NCI-H774 (cell line): ENCODE results near the gene OBI1.
"Not testable (repeated sequence)": the region's sequence is repeated elsewhere in the genome, so short reads cannot be mapped to it uniquely, and the experiment has no call there.

Experiments
- DNase-seq: peaks from one replicate; lab custom pipeline; 2025; lab: John Stamatoyannopoulos, UW

OBI1 gene

DNA sequence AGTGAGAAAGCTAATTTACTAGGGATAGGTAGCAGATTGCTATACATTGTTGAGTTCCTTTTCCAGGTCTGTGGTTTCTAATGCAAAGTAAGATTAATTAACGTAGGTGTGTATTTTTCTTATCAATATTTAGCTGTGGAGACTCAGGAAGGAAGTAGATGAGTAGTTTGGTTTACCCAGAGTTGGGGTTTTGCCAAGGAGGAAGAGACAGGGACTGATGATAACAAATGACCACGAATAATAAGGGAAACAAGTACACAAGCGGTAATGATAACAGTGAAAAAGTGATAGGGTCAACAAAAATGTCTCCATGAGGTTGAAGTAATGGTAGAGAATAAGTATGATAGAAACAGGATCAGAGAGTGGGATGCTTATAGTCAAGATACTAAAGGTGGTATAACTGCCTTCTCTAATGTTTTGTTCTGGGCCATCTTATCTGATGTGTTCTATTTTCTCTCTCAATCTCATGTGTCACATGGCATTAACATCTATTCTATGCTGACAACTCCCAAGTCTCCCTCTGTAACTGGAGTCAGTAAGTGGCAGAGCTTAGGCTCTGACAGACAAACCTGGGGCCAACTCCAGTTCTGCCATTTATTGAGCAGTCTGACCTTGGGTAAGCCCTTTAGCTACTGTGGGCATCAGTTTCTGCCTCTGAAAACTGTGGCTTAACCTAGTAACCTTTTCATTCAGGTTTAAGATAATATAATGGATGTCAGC is 8.8 kb downstream of the OBI1 start:
- DNase-seq = no peak

- not testable (repeated sequence) for DNase-seq
Measured at GRCh38 chr13:78647109-78647678, 11.8 kb downstream of the OBI1 start.

DNA sequence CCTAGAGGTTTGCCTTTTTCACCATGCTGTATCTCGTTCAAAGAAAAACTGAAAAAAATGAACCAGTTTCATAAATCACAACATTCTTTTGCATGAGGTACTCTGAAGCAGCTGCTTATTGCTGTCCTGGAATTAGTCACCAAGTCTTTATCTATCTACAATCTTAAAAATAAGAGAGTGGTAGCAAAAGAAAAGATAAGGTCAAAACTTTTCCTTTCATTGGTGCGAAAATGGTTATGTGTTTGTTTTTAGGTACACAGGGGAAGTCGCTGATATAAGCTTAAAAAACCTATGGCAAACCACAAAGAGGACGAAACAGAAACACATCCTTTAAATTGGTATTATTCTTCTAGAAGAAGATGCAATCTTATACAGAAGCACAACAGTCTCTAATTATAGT is 20.7 kb downstream of the OBI1 start:
- no peak for DNase-seq

DNA sequence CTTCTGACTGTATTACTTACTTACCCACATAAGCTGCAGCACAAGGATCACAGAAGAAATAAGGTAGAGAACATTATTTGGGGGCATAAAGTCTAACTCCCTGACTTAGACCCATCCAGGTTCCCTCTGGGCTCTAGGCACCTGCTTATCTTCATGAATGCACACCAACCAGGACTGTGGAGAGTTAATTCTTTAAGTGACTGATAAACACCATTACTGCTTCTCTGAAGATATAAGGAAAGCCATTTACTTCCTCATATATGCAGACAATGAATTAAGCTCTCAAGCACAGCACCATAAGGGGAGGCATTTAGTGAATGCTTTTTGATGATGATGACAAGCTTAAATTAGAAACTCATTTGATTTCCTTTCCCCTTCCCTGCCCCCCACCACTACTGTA is 22.5 kb downstream of the OBI1 start:
- DNase-seq = no peak

- no peak for DNase-seq
Measured at GRCh38 chr13:78632996-78633395, 26.0 kb downstream of the OBI1 start.

DNA sequence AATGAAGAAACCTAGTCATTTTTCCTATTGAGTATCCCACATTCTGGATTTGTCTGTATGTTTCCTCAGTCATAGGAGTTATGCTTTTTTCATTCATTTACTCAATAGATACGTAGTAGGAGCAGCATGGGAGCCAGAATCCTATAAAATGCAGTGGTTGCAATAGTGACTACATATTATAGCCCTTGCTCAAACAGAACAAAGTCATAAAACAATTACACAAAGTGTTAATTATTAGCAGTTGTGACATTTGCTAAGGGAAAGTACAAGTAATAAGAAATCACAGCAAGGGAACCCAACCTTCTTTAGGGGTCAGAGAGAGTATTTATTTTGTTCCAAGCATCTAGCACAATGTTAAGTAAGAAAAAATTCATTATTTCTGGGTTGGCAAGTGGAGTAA is 27.9 kb downstream of the OBI1 start:
- no peak for DNase-seq

GRCh38 chr13:78630511-78630910 is 28.4 kb downstream of the OBI1 start:
- no peak for DNase-seq

- DNase-seq = no peak
Measured at GRCh38 chr13:78625384-78625783, 33.6 kb downstream of the OBI1 start.

DNA sequence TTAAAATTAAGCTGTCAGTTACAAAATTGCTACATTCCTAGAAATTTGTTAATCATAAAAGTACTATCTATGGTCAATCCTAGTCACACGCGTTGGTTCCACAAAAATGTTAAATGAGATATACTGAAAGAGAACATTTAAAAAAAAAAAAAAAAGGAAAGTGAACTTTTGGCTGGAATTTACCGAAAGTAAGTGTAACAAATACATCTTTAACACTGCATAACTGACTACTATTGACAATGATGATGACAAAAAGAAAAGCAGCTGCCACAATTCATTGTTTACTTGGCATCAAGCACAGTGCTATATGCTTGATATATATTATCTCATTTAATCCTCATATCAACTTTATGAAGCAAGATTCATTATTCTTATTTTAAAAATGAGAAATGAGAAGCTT is 35.8 kb downstream of the OBI1 start:
- DNase-seq = no peak

DNA sequence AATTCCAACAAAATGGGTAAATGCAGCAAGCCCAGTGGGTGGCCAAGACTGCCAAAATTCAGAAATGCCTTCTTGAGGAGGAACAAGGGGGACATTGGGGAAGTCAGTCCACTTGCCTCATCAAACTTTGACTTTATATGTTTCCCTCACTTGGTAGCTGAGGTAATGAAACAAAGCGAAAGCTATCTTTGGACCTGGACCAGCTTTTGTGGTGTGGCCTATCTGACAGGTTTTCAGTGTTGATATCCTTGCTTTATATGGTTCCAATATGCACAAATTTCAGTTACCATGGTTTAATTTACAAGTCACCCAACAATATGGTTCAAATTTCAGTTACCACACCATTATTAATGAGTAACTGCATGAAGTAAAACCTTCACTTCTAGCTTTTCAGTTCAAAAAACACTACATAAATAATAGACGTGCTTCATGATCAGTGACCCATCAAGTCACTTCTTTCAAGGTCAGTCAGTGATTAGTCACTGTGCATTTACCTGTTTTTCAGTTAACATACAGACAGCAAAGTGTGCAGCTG is 38.0 kb downstream of the OBI1 start:
- DNase-seq = no peak

GRCh38 chr13:78618411-78618810 is 40.5 kb downstream of the OBI1 start:
- no peak for DNase-seq

- no peak for DNase-seq
Measured at GRCh38 chr13:78611040-78611439, 47.9 kb downstream of the OBI1 start.

DNA sequence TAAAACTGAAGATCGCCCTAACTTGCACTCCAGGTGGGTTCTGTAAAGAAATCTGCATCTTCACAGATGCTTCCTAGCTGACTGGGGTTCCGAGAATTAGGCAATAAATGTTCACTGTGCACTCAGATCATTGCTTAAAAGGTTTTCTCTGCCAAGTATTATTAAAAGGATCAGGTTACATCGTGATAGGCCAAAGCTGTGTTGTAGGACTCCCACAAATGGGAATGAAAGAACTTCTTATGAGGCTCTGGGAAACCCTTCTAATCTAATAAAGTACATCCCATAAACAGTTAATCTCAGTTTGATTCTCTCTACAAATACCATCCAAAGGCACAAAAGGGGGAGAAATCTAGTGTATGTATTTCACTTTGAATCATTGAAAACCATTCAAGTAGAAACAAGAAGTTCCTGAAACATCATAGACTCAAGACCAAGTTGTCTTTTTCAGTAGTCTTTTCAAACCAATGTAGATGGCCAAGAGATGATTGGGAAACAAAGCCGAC is 48.5 kb downstream of the OBI1 start:
- DNase-seq = no peak

DNA sequence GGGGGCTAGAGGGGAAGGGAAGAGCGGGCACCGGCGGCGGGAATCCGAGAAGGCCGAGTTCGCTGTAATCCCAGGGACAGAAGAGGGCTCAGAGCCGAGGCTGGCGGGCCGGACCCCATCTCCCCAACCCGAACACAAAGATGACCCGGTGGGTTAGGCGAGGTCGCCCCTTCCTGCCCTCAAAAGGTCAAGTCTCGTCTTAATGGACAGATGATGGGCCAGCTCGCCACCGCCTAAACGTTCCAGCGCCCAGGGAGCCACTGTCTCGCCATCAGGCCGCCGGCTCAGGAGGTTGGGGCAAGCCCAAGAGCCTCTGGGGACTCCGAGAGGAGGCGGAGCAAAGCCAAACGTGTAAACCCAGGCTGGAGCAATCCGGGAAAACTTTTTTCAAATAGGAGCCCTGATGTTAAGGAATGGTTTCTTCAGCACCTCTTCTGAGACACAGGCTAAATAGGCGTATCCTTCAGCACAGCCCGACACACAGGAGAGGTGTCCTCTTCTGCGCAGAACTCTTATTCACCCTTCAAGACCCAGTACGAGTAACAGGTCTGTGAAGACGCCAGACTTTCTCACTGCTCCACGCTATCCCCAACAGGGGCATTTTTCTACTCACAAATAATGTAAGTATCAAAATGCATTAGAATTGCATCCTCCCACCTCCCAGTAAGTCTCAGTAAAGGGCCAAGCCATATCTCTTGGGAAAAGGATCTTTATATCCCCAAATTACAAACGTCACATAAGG is 49.3 kb downstream of the OBI1 start:
- no peak for DNase-seq

DNA sequence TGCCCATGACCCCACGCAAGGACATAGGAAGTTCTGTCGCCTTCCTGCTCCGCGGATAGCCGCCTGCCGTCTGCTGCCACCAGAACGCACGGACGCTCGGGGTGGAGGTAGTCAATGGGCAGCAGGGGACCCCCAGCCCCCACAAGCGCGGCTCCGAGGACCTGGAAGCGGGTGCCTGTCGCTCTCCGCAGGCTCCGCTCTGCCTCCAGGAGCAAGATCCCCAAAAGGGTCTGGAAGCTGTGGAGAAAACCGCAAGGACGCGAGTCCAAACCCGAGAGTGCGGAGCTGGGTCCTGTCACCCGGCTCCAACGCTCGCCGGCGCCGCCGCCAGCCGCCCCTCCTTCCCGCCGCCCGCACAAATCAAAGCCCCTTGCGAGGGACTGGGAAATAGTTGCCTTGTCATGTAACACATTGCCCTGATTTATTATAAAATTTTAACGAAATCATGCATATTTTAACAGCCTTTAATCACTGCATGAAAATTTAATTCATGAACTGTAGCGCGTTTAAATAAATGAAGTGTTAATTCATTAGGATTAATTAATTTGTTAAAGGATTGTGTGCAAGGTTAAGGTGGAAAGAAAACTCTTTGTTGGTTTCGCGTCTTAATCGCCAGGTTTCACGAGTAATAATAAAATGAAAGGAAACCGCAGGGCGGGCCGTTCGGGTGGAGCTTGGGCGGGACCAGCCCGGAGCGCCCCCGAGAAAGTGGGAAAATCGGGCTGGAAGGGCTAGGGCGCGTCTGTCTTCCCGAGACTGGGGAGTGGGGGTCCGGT is 50.1 kb downstream of the OBI1 start:
- DNase-seq = no peak

GRCh38 chr13:78608252-78608687 is 50.7 kb downstream of the OBI1 start:
- no peak for DNase-seq

- DNase-seq = no peak
Measured at GRCh38 chr13:78607409-78608251, 51.3 kb downstream of the OBI1 start.

DNA sequence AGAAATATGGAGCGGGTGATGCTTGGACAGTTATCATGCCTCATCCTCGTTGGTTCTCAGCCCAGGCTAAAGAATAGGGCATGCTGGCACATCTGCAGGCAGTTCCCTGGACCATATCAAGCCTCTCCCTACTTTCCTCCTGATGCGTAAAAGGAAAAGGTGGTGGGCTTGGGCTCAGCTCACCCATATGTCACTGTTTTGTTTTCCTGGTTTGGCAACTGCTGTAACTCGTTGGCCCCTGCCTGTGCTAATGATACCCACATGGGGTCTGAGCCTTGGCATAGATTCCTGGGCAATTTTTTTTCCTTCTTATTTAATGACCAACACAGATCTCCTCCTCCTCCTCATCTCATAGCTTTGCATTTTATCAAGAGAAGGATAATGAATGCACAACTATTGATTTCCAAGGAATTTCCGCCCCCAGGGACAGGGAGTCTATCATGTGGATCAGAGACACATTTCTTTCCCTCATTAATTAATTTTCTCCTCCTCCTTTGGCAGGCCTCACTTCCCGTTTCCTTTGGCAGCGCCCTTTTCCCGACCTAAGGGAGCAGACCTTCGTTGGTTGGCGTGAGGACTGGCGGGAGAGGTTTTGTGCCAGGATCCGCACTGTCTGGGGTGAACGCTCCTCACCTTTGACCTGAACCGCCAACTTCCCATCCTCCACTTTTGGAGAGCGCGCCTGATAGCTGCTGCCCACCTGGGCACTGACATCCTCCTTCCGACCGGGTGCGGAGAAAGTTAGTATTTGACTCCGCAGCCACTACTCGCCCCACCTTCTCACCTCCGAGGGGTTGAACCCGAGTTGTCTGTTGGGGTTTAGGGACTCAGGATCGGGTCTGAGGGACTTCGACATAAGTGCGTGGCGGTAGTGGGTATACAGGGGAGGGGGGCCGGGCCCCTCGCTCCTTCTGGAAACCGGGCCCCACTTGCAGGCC is 52.2 kb downstream of the OBI1 start:
- DNase-seq = no peak

- no peak for DNase-seq
Measured at GRCh38 chr13:78604782-78605611, 54.0 kb downstream of the OBI1 start.
